GM19328 (cell line): ENCODE measurements around the gene WNT2.

Experiments used
- ATAC-seq: cut with Tn5 transposase; IDR thresholded peaks from one replicate; pipeline ENCODE4 v1.9.1; 2021; ENCODE audit warnings: mild to moderate bottlenecking, moderate library complexity; ENCODE audit not compliant: unreplicated experiment

Gene WNT2

DNA sequence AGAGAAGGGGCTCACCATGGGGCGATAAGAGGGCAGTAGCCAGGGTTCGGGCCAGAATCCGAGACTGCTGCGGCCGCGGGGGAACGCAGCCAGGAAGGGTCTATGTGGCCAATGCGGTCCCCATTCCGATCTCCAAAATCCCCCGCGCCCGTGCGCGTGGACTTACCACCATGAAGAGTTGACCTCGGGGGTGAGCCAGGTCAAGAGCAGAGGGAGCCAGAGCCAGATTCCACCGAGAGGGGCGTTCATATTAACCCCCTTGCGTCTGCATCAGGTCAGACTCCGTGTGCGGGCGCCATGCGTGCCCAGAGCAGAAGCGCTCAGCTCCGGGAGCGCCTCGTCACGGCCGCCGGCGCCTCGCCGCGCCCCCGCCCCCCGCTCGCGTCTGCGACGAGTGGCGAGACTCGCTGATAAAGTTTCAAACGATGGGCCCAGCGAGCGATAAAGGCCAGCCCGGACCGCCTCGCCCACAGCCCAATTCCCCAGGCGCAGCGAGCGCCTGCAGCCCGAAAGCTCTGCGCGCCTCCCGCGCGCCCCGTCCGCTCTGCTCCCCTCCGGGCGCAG is at the start of gene WNT2:
Gene WNT2, minus strand, starts transcription at position 318 of the 564 bp plus-strand sequence. Its CDS starts 69 bp downstream, at position 249.
- ATAC-seq = no peak

DNA sequence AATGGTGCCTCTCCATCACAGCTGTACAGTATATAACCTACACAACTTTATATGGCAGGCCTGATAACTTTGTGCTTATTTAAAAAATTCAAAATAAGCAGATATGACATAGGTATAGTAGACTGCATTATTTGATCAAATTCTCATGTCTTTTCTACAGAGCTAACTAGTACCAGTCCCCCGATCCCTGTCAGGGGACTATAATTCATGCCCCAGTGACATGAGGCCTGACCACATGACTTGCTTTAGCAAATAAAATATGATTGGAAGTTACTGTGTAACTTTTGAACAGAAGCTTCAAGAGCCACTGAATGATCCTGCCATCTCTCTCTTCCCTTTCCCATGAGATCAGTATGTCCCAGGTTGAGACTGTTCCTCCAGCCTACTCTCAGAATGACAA is 49.2 kb upstream of the WNT2 start:
- no peak for ATAC-seq

DNA sequence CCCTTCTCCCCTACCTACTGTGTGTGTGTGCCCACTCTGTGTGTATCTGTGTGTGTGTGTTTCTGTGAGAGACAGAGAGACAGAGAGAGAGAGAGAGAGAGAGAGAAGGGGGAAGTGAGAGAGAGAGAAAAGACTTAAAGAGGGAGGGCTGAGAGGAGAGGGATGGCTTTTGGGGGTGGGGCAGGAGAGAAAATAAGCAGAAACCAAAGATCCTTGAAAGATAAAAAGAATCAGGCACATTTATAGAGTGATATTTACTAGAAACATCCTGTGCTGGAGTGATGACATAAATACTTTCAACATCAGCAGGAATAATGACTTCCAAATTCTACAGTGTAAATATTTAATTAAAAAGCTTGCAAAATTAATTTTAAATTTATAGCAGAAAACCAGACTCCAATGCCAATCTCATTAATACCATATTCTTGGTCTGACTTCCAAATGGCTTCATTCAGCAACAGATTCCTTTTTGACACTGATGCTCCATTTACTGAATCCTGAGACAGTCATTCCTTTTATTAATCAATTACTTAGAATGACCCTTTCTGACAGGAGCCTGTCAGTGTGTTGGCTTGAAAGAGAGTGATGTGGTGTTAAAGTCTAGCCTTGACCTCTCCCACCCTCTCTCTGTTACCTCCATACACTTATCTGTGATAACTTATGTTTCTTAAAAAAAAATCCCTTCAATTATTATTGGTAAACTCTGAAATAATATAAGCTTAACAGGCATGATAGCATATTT is 41.7 kb upstream of the WNT2 start:
- no peak for ATAC-seq

DNA sequence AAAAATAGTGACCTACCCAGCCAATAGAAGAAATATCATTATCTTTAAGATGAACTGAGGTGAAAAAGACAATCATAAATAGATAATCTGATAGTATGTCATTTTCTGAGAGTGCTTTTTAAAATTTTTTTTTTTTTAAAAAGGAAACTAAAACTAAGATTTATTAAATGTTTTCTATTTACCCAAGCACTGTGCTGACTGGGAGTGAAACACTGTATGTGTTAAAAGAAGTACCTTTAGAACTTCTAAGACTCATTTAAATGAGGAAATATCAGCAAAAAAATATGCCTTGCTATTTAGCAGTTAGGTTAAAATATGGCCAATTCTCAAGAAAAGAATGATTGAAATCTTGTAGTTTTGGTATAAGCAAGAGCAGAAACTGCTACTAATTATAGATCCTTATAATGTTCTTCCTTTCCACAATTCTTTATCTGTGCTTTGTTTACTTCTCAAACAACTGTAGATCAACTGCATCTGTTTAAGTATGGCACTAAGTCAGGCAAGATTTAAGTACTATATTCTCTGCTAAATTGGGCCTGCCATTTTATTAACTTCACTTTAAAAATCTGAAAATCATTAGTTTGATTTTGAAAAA is 39.5 kb upstream of the WNT2 start:
- ATAC-seq = peak; percentile 58

DNA sequence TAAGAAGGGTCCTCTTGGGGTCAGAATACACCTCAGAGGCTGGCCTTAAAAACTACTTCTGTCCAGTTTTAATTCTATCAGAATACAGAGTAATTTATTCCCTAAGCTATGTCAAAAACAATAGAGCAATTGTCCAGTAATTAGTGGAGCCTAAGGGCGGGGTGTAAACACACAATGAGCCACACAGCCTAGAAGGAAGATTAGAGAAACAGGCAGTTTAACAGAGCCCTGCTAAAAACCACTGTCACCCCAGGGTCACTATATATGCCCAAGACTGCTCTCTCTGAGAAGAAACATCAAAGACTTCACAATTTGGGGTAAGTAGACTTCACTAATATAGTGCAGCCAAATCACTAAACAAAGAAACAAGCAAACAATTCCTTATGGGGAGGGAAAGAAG is 27.2 kb upstream of the WNT2 start:
- no peak for ATAC-seq

DNA sequence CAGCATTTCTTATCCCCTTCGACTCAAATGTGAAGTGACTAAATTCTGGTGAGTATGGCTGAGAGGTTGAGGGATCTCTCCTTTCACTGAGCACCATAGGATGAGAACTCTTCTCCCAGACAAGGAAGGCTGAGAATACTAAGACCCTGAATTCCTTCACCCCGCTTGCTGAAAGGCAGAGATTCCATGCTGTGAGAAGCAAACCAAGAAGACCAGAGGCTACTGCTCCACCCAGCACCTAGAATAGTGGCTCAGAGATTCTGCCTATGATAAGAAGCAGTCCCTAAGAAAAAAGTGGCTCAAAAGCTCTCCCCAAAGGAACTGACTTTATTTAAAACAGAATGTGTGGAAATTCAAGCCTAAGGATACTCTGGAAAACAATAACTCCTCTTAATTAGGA is 26.7 kb upstream of the WNT2 start:
- no peak for ATAC-seq

DNA sequence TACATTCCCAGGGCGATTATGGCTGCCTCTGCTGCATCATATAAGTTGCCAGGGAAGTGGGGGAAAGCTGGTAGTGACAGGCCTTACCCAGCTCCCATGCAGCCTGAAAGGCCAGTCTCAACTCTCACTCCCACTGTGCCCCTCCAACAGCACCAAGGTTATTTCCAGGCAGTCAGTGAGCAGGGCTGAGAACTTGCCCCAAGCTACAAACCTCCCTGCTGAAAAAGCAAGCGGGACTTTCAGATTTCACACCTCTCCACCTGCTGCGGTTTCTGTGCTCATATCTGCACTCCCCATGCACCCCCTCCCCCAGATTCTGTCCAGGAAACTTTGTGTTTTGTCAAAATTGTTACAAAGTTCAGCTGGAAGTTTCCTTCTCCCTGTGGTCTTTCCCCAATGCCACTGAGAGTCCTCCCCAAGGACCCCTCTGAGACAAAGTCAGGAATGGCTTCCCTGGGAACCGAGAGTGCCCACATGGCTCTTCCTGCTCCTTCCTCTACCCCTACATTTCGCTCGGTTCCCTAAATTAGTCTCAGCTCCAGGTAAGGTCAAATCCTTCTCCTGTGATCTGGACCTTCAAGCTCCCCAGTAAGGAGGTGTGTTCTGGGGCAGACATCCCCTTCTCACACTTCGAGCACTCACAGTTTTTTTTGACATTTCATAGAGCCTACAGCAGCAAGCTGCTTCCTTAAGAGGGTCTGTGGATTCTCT is 25.3 kb upstream of the WNT2 start:
- ATAC-seq = peak; percentile 77

DNA sequence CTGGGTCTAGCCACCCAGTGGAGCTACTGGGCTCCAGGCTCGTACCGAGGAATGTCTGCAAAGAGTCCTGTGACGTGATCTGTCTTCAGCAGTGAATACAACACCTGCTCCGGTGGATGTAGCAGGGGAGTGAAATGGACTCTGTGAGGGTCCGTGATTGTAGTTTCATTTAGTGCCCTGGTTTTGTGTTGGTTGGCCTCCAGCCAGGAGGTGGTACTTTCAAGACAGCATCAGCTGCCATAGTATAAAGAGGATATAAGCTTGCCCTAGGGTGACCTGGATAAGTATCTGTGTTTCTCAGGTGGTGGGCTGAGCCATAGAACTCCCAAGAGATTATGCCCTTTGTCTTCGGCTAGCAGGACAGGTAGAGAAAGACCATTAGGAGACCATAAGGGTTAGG is 24.6 kb upstream of the WNT2 start:
- no peak for ATAC-seq

DNA sequence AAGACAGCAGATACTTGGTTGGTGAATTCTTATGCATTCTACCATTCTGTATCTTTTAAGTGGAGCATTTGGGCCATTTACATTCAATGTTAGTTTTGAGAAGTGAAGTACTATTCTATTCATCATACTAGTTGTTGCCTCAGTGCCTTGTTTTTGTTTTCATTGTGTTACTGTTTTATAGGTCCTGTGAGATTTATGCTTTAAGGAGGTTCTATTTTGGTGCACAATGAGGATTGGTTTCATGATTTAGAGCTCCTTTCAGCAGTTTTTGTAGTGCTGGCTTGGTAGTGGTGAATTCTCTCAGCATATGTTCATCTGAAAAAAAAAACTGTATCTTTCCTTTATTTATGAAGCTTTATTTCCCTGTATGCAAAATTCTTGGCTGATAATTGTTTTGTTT is 23.3 kb upstream of the WNT2 start:
- no peak for ATAC-seq

DNA sequence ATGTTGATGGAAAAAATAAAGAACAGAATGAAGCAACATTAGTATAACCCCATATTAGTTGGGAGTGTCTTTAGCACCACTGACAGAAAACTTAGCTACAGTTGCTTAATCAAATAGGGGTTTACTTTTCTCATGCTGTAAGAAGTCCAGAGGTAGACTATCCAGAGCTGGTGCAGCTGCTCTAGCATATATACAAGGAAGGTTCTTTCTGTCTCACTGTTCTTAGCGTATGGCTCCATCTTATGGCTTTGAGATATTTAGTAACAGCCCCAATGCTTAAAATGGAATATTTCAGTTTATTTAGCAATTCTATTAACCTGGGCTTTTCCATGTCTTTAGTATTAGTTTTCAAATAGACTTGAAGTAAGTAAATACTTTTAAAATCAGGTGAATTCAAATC is 15.2 kb upstream of the WNT2 start:
- ATAC-seq = no peak

DNA sequence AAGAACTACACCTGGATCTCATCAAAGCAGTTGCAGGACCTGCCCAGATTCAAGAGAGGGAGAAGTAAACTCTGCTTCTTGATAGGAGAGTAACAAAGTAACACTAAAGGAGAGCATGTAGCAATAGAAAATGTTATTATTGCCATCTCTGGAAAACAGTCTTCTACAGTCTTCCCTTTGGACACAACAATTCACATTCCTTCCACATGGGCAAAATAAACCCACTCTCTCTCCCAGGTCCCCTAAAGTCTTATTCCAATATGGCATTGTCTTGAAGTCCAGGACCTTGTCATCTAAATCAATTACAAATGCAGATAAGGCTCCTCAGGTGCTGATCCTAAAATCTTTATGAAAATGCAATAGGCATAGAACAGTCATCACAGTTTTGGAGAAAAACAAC is 10.3 kb upstream of the WNT2 start:
- no peak for ATAC-seq

DNA sequence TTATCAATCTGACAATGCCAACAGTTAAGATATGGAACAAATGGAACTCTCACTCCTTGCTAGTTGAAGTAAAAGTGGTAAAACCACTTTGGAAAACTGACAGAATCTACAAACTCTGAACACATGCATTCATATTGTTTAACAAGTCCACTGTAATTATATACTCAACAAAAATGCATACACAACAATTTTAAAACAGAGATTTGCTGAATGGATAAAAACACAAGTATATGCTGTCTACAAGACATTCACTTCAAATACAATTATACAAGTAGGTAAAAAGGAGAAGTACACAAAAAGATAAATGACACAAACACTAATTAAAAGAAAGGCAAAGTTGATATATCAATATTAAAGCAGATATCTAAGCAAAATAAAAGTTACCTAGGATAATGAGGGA is 9.2 kb upstream of the WNT2 start:
- ATAC-seq = no peak

DNA sequence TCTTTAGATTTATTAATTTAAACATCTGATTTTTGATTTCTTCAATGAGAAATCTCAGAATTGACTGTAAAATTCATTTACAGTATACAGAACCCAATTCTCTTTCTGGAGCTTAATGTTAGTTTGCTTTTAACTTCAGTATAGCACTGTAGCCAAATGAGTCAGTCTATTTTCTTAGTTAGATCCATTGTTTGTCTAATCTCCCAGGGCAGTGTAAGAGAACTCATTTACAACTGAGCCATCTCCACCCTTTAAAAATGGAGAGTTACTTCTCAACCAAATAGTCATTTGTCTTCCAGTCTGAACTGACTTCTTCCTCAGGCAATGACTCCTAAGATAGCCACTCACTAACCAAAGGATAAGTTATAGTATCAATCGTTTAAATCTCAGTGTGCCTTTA is 3.0 kb upstream of the WNT2 start:
- no peak for ATAC-seq

DNA sequence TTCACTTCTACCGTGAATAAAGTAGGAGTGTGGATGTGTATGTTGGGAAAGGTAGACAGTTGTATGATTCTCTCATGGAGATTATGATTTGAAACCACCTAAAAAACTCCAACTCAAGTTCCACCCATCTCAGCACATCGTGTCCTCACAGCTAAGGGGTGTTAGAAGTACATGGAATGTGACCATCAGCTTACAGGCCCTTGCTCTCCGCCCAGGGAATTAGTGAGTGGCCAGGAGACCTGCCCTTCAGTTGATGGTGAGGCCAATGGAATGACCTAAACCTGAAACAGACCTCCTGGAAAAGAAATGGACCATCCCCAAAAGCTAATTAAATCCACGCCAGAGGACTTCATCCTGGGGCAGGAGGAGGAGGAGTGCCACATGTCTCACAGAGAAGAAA is 2.1 kb upstream of the WNT2 start:
- no peak for ATAC-seq

DNA sequence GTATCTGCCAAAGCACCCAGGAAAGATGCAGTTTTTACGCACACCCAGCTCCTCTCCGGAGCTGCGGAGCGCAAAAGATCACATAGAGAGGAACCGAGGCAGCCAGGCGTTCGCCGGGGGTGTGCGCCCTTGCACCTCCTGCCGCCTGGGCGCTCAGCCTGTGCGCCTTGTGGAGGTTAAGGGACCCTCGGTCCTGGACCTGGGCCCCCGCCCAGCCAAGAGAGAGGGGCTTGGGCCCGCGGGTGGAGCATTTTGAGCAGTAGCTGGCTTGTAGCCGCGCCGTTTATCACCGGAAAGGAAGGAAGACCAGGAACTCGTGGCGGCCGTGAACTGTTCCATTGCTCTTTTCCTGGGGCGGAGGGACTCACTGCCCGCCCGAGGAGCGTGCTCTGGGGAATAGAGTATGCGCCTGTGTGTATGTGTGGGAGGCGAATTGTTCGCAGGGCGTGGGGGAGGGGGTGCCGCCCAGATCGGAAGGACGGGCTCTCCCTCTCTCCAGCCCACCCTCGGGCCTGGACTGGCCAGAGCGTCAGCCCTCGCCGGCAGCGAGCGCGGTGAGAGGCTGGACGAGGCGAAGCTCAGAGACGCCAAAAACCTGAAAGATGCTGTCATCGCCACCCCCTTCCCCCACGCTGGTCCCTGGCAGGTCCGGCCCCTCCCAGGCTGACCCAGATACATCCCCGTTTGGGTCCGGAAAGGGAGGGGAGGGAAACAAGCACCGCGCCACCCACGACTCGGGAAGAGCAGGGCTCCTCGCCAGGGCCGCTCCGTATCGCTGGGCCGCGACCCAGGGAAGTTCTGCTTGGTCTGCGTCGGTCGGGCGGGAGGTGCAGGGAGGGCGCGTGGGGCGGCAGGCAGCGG is 1.2 kb upstream of the WNT2 start:
- ATAC-seq = no peak

DNA sequence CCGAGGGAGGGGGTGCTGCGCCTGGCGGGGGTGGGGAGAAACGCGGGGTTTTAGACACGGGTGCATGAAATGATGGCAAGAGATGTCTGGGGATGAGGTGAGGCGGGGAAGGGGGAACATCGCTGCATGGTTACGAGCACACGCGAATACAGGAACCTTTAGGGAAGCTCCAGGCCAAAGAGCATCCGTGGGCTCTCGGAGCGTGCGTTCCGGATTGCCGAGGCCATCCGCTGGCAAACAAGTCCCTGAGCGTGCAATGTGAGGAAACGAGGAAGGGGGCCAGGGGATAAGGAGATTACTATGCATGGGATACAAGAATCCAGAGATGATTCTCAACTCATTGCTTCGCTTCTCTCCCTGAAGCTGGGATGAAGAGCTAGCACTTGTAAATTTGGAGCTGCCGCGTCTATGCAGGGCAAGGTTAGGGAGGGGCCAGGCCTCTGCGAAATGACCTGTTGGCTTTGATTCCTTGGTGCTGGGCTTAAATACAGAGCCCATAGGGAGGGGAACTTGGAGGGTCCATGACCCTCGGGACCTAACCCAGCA is 520 bp upstream of the WNT2 start:
- ATAC-seq = no peak

DNA sequence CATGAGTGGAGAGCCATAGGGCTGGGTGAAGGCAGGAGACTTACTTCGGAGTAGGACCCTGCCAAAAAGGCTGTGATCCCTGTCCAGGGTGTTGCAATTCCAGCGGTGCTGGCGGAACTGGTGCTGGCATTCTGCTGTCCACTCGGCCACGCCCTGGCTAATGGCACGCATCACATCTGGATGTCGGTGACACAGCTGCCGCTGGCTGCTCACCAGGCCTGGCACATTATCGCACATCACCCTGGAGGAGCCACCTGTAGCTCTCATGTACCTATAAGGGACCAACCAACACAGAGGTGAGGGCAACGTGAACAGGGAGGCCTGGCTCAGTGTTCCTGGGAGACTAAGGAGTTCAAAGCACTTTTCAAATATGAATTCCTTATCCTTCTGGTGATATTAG is 2.3 kb downstream of the WNT2 start:
- no peak for ATAC-seq

DNA sequence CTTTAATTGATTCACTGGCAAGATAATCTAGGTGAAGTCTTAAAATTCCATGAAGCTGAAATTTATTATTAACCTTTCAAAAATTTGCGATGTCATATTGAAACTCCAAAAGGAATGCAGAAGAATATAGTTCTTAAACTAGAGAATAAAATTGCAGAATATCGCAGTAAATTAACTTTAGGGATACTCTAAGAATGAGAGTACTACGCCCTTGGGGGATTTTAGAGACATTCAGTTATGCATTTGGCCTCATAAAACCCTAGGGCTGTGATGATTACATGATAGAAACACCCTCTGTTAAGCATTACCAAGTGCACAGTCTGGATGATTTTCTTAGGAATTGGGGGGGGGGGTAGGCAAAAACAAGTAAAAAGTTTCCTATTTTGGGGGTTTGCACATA is 3.7 kb downstream of the WNT2 start:
- ATAC-seq = no peak

DNA sequence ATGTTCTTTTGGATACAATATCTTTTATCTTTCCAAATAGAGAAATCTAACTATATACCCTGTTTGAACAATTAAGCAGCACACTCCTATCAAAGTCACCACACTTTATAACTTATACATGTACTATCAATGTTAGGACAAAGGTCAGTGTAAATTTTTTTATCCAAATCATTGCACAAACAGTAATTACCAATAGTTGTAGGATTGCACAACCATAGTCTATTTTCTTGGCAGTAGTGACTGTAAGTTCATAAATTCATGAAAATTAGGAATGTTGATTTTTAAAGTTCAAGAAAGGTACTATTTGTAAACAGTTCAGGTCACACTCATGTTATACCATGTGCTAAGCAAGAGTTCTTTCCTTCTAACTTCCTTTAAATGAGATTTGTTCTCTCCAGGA is 9.3 kb downstream of the WNT2 start:
- no peak for ATAC-seq
